ENCODE measurements around the gene AQP10. TPM values are rescaled to one million over a fixed set of nuclear protein-coding genes. Genes with fewer than 3 reads are reported as not detected.
"Not testable (repeated sequence)": the region's sequence is repeated elsewhere in the genome, so short reads cannot be mapped to it uniquely, and the experiment has no call there.

AQP10 gene
- total RNA-seq, 1 donor from 2014 or later, result not detected

GRCh38 chr1:154307670-154308270 lies 13.1 kb upstream of the AQP10 start:
- FAIRE-seq; H3K9me3 ChIP-seq (ENCODE audit: insufficient read depth, low read depth, low read length); H3K27ac Mint-ChIP-seq (ENCODE audit: unreplicated experiment); H3K27me3 Mint-ChIP-seq (ENCODE audit: low read depth, unreplicated experiment); H3K4me1 ChIP-seq (ENCODE audit: insufficient read depth, low read length); H3K9ac ChIP-seq (ENCODE audit: low read length); H3K36me3 ChIP-seq (ENCODE audit: insufficient read depth, low read length); H3K36me3 Mint-ChIP-seq (ENCODE audit: low read depth, unreplicated experiment); H2AFZ ChIP-seq (ENCODE audit: low read depth, low read length); H3K79me2 ChIP-seq (ENCODE audit: insufficient read depth, low read length); H3K4me2 ChIP-seq (ENCODE audit: low read length); H4K20me1 ChIP-seq (ENCODE audit: insufficient read depth, low read length); H3K4me3 ChIP-seq (ENCODE audit: insufficient read depth, low read depth, low read length); DNase-seq (ENCODE audit: low read depth); H3K4me3 Mint-ChIP-seq (ENCODE audit: unreplicated experiment); H3K27ac ChIP-seq (ENCODE audit: low read depth, low read length); H3K27me3 ChIP-seq (ENCODE audit: insufficient read depth, low read length): not testable (repeated sequence)
- peaks cover 10% of the 10 kb centered on the region for H3K9me3 Mint-ChIP-seq (ENCODE audit: unreplicated experiment)
- H3K4me1 Mint-ChIP-seq (ENCODE audit: low read depth, unreplicated experiment), result peaks cover 24% of the 10 kb centered on the region

DNA sequence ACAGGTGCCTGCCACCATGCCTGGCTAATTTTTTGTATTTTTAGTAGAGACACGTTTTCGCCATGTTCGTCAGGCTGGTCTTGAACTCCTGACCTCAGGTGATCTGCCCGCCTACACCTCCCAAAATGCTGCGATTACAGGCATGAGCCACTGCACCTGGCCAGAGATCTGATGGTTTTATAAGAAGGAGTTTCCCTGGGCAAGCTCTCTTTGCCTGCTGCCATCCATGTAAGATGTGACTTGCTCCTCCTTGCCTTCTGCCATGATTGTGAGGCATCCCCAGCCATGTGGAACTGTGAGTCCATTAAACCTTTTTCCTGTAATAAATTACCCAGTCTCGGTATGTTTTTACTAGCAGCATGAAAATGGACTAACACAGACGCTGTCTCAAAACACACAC lies 11.8 kb upstream of the AQP10 start:
- not testable (repeated sequence) for H3K27me3 ChIP-seq (ENCODE audit: insufficient read depth, low read length); H3K36me3 ChIP-seq (ENCODE audit: insufficient read depth, low read length); H3K4me2 ChIP-seq (ENCODE audit: low read length); H2AFZ ChIP-seq (ENCODE audit: low read depth, low read length); H3K27ac ChIP-seq (ENCODE audit: low read depth, low read length); H3K27me3 Mint-ChIP-seq (ENCODE audit: low read depth, unreplicated experiment); H3K9ac ChIP-seq (ENCODE audit: low read length); H3K4me3 ChIP-seq (ENCODE audit: insufficient read depth, low read depth, low read length); H3K36me3 Mint-ChIP-seq (ENCODE audit: low read depth, unreplicated experiment); H3K4me3 Mint-ChIP-seq (ENCODE audit: unreplicated experiment); FAIRE-seq; H4K20me1 ChIP-seq (ENCODE audit: insufficient read depth, low read length); DNase-seq (ENCODE audit: low read depth); H3K4me1 ChIP-seq (ENCODE audit: insufficient read depth, low read length); H3K79me2 ChIP-seq (ENCODE audit: insufficient read depth, low read length); H3K9me3 ChIP-seq (ENCODE audit: insufficient read depth, low read depth, low read length); H3K27ac Mint-ChIP-seq (ENCODE audit: unreplicated experiment)
- H3K4me1 Mint-ChIP-seq (ENCODE audit: low read depth, unreplicated experiment), result peaks cover 24% of the 10 kb centered on the region
- peaks cover 10% of the 10 kb centered on the region for H3K9me3 Mint-ChIP-seq (ENCODE audit: unreplicated experiment)

DNA sequence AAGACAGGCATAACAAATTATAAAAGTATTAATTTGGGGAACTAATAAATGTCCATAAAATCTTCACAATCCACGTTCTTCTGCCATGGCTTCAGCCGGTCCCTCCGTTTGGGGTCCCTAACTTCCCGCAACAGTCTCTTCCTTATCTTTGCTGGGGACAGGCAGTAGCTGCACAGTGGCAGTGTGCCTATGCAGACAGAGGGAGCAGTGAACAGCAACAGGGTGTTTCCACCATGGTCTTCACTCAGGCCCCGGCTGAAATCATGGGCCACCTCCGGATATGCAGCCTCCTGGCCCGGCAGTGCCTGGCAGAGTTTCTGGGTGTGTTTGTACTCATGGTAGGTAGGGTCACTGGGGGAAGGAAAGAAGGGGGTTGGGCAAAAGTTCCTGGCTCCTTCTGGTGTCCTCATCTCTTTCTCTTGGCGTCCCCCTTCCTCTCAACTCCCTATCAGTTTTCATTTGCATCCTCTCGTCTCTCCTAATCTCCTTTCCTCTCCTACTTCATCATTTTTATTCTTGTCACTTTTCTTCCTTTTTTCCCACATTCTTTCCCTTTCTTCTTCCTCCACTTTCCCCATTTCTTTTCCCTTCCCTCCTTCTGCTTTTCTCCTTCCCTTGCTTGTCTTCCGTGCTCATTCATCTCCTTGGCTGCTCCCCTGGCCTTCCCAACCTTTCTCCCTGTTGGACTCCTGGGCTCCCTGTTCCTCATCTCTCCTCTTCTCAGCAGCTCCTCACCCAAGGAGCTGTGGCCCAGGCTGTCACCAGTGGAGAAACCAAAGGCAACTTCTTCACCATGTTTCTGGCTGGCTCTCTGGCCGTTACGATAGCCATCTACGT lies 8.4 kb upstream of the AQP10 start:
- H3K79me2 ChIP-seq (ENCODE audit: insufficient read depth, low read length); H3K4me1 Mint-ChIP-seq (ENCODE audit: low read depth, unreplicated experiment); H3K4me3 ChIP-seq (ENCODE audit: insufficient read depth, low read depth, low read length); H3K4me2 ChIP-seq (ENCODE audit: low read length); H3K9me3 ChIP-seq (ENCODE audit: insufficient read depth, low read depth, low read length); H3K4me3 Mint-ChIP-seq (ENCODE audit: unreplicated experiment); H2AFZ ChIP-seq (ENCODE audit: low read depth, low read length); H4K20me1 ChIP-seq (ENCODE audit: insufficient read depth, low read length); FAIRE-seq; H3K36me3 ChIP-seq (ENCODE audit: insufficient read depth, low read length); DNase-seq (ENCODE audit: low read depth); H3K36me3 Mint-ChIP-seq (ENCODE audit: low read depth, unreplicated experiment); H3K9ac ChIP-seq (ENCODE audit: low read length); H3K27ac ChIP-seq (ENCODE audit: low read depth, low read length); H3K27me3 ChIP-seq (ENCODE audit: insufficient read depth, low read length); H3K4me1 ChIP-seq (ENCODE audit: insufficient read depth, low read length); H3K27ac Mint-ChIP-seq (ENCODE audit: unreplicated experiment): not testable (repeated sequence)
- Mint-ChIP-seq H3K9me3 (ENCODE audit: unreplicated experiment) (peaks cover 14% of the 10 kb centered on the region), H3K27me3 (ENCODE audit: low read depth, unreplicated experiment) (peaks cover 11% of the 10 kb centered on the region)

- TF ChIP-seq, protein P1, sequence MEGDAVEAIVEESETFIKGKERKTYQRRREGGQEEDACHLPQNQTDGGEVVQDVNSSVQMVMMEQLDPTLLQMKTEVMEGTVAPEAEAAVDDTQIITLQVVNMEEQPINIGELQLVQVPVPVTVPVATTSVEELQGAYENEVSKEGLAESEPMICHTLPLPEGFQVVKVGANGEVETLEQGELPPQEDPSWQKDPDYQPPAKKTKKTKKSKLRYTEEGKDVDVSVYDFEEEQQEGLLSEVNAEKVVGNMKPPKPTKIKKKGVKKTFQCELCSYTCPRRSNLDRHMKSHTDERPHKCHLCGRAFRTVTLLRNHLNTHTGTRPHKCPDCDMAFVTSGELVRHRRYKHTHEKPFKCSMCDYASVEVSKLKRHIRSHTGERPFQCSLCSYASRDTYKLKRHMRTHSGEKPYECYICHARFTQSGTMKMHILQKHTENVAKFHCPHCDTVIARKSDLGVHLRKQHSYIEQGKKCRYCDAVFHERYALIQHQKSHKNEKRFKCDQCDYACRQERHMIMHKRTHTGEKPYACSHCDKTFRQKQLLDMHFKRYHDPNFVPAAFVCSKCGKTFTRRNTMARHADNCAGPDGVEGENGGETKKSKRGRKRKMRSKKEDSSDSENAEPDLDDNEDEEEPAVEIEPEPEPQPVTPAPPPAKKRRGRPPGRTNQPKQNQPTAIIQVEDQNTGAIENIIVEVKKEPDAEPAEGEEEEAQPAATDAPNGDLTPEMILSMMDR (IDR thresholded peaks at IDR 0.05; ENCODE audit: insufficient read depth, low read depth, low read length), result no peak
- no peak for TF ChIP-seq EZH2 (IDR thresholded peaks at IDR 0.05; ENCODE audit: insufficient read depth, low read length)
- Histone ChIP-seq H3K4me3 (ENCODE audit: insufficient read depth, low read depth, low read length) (no peak overlapping the region), H4K20me1 (ENCODE audit: insufficient read depth, low read length) (no peaks in the 10 kb centered on the region), H3K9me3 (ENCODE audit: insufficient read depth, low read depth, low read length) (no peaks in the 10 kb centered on the region), H3K27ac (ENCODE audit: low read depth, low read length) (no peak overlapping the region), H3K27me3 (ENCODE audit: insufficient read depth, low read length) (no peaks in the 10 kb centered on the region), H3K4me1 (ENCODE audit: insufficient read depth, low read length) (no peaks in the 10 kb centered on the region), H3K4me2 (ENCODE audit: low read length) (no peak overlapping the region), H2AFZ (ENCODE audit: low read depth, low read length) (no peak overlapping the region), H3K79me2 (ENCODE audit: insufficient read depth, low read length) (no peaks in the 10 kb centered on the region), H3K36me3 (ENCODE audit: insufficient read depth, low read length) (no peaks in the 10 kb centered on the region), H3K9ac (ENCODE audit: low read length) (no peak overlapping the region)
- peaks cover 18% of the 10 kb centered on the region for H3K9me3 Mint-ChIP-seq (ENCODE audit: unreplicated experiment)
- H3K4me3 Mint-ChIP-seq (ENCODE audit: unreplicated experiment), result no peak overlapping the region
- no peak overlapping the region for H3K27ac Mint-ChIP-seq (ENCODE audit: unreplicated experiment)
- no peak for FAIRE-seq
- H3K4me1 Mint-ChIP-seq (ENCODE audit: low read depth, unreplicated experiment), result peaks cover 3% of the 10 kb centered on the region
- no peak for DNase-seq (ENCODE audit: low read depth)
- peaks cover 17% of the 10 kb centered on the region for H3K27me3 Mint-ChIP-seq (ENCODE audit: low read depth, unreplicated experiment)
- no peaks in the 10 kb centered on the region for H3K36me3 Mint-ChIP-seq (ENCODE audit: low read depth, unreplicated experiment)
Observed at GRCh38 chr1:154313066-154313356, 7.9 kb upstream of the AQP10 start.

GRCh38 chr1:154314226-154314625 lies 6.7 kb upstream of the AQP10 start:
- H2AFZ ChIP-seq (ENCODE audit: low read depth, low read length), result not testable (repeated sequence)

More at GRCh38 chr1:154314226-154314625, 6.7 kb upstream of the AQP10 start:
- not testable (repeated sequence) for H3K9ac ChIP-seq (ENCODE audit: low read length); H3K4me3 ChIP-seq (ENCODE audit: insufficient read depth, low read depth, low read length); H3K27ac Mint-ChIP-seq (ENCODE audit: unreplicated experiment); H3K36me3 Mint-ChIP-seq (ENCODE audit: low read depth, unreplicated experiment); H4K20me1 ChIP-seq (ENCODE audit: insufficient read depth, low read length); H3K4me1 ChIP-seq (ENCODE audit: insufficient read depth, low read length); H3K9me3 ChIP-seq (ENCODE audit: insufficient read depth, low read depth, low read length); H3K27me3 ChIP-seq (ENCODE audit: insufficient read depth, low read length); DNase-seq (ENCODE audit: low read depth); FAIRE-seq; H3K27ac ChIP-seq (ENCODE audit: low read depth, low read length); H3K4me1 Mint-ChIP-seq (ENCODE audit: low read depth, unreplicated experiment); H3K4me3 Mint-ChIP-seq (ENCODE audit: unreplicated experiment); H3K36me3 ChIP-seq (ENCODE audit: insufficient read depth, low read length); H3K79me2 ChIP-seq (ENCODE audit: insufficient read depth, low read length); H3K4me2 ChIP-seq (ENCODE audit: low read length)
- Mint-ChIP-seq H3K9me3 (ENCODE audit: unreplicated experiment) (peaks cover 17% of the 10 kb centered on the region), H3K27me3 (ENCODE audit: low read depth, unreplicated experiment) (peaks cover 24% of the 10 kb centered on the region)

All from astrocyte (in vitro differentiated cells and primary cell).